Astrocyte (in vitro differentiated cells and primary cell): ENCODE measurements around the gene THPO. TPM values are rescaled to one million over a fixed set of nuclear protein-coding genes. Genes with fewer than 3 reads are reported as not detected.

Experiments
- DNase-seq: peaks from one replicate; pipeline ENCODE4 v3.0.0-alpha.2; 2010; ENCODE audit warnings: low read depth
- FAIRE-seq: peaks from 2 replicates; lab custom pipeline; 2011; peaks lifted over from hg19 to GRCh38; lab: Jason Lieb, UNC
- H2AFZ ChIP-seq: 2 replicates; pipeline ENCODE4 v1.6.0; 2012; ENCODE audit warnings: low read depth, low read length, inconsistent platforms
- H3K27ac ChIP-seq: 2 replicates; pipeline ENCODE4 v1.5.1; 2011; ENCODE audit warnings: low read depth, low read length, inconsistent platforms
- H3K27me3 ChIP-seq: 2 replicates; pipeline ENCODE4 v1.6.0; 2011; ENCODE audit warnings: low read length, inconsistent platforms; ENCODE audit not compliant: insufficient read depth
- H3K36me3 ChIP-seq: 2 replicates; pipeline ENCODE4 v1.5.1; 2011; ENCODE audit warnings: low read length, inconsistent platforms; ENCODE audit not compliant: insufficient read depth
- H3K4me1 ChIP-seq: 2 replicates; pipeline ENCODE4 v1.5.1; 2011; ENCODE audit warnings: low read length, inconsistent platforms; ENCODE audit not compliant: insufficient read depth
- H3K4me2 ChIP-seq: 2 replicates; pipeline ENCODE4 v1.6.0; 2012; ENCODE audit warnings: low read length, inconsistent platforms
- H3K4me3 ChIP-seq: 2 replicates; pipeline ENCODE4 v1.5.1; 2011; ENCODE audit warnings: low read depth, mild to moderate bottlenecking, low read length, inconsistent platforms; ENCODE audit not compliant: insufficient read depth
- H3K79me2 ChIP-seq: 2 replicates; pipeline ENCODE4 v1.6.0; 2012; ENCODE audit warnings: mild to moderate bottlenecking, low read length, inconsistent platforms; ENCODE audit not compliant: insufficient read depth
- H3K9ac ChIP-seq: 2 replicates; pipeline ENCODE4 v1.6.0; 2012; ENCODE audit warnings: mild to moderate bottlenecking, low read length, inconsistent platforms
- H3K9me3 ChIP-seq: 2 replicates; pipeline ENCODE4 v1.5.1; 2012; ENCODE audit warnings: low read depth, mild to moderate bottlenecking, low read length, inconsistent platforms; ENCODE audit not compliant: insufficient read depth
- H4K20me1 ChIP-seq: 2 replicates; pipeline ENCODE4 v1.6.0; 2012; ENCODE audit warnings: low read length, inconsistent platforms; ENCODE audit not compliant: insufficient read depth
- H3K27ac Mint-ChIP-seq: one replicate; pipeline ENCODE4 v1.8.0; 2021; ENCODE audit warnings: mild to moderate bottlenecking, mixed read lengths; ENCODE audit not compliant: unreplicated experiment
- H3K27me3 Mint-ChIP-seq: one replicate; pipeline ENCODE4 v1.8.0; 2021; ENCODE audit warnings: low read depth, mixed read lengths; ENCODE audit not compliant: unreplicated experiment
- H3K36me3 Mint-ChIP-seq: one replicate; pipeline ENCODE4 v1.8.0; 2021; ENCODE audit warnings: low read depth, mixed read lengths; ENCODE audit not compliant: unreplicated experiment
- H3K4me1 Mint-ChIP-seq: one replicate; pipeline ENCODE4 v1.8.0; 2021; ENCODE audit warnings: low read depth, mixed read lengths; ENCODE audit not compliant: unreplicated experiment
- H3K4me3 Mint-ChIP-seq: one replicate; pipeline ENCODE4 v1.8.0; 2021; ENCODE audit warnings: mild to moderate bottlenecking, moderate library complexity, mixed read lengths; ENCODE audit not compliant: unreplicated experiment
- H3K9me3 Mint-ChIP-seq: one replicate; pipeline ENCODE4 v1.8.0; 2021; ENCODE audit warnings: mild to moderate bottlenecking, mixed read lengths; ENCODE audit not compliant: unreplicated experiment
- EZH2 ChIP-seq: IDR thresholded peaks from 2 replicates; pipeline ENCODE4 v1.6.1; 2012; ENCODE audit warnings: mild to moderate bottlenecking, low read length, inconsistent platforms; ENCODE audit not compliant: insufficient read depth
- total RNA-seq: library from RNA; stranded (reverse); gene quantifications from 2 replicates; pipeline ENCODE4 v1.2.1, GENCODE V29; 2021
- TF ChIP-seq, protein P1 (sequence below): IDR thresholded peaks from 2 replicates; pipeline ENCODE4 v1.5.1; 2011; ENCODE audit warnings: low read depth, mild to moderate bottlenecking, inconsistent platforms, low read length, moderate library complexity; ENCODE audit not compliant: insufficient read depth

The THPO gene
- total RNA-seq, 1 donor from 2014 or later = 0.25 TPM

DNA sequence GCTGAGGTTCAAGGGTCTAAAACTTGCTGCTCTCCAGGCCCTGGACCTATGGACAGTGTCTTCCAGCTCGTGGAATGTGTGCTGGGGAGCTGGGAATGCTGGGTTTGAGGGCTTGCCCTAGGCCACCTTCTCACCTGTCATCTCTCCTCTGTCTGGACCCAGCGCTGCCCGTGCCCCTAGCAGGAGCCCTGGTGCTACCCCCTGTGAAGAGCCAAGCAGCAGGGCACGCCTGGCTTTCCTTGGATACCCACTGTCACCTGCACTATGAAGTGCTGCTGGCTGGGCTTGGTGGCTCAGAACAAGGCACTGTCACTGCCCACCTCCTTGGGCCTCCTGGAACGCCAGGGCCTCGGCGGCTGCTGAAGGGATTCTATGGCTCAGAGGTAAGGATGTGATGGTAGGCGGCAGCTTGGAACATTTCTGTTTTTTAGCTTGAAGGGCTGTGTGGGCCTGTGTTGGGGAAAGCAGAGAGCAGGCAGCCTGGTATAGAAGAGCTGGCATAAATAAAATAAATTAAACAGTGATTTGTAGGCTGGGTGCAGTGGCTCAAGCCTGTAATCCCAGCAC is 6.9 kb upstream of the THPO start:
- H3K9me3 Mint-ChIP-seq = no peaks in the 10 kb centered on the region
- DNase-seq = no peak
- Histone ChIP-seq H3K36me3 (no peaks in the 10 kb centered on the region), H3K4me3 (no peak overlapping the region), H2AFZ (no peak overlapping the region), H3K4me2 (no peak overlapping the region), H3K9me3 (no peaks in the 10 kb centered on the region), H3K27ac (no peak overlapping the region), H4K20me1 (no peaks in the 10 kb centered on the region), H3K9ac (no peak overlapping the region), H3K4me1 (peaks cover 5% of the 10 kb centered on the region), H3K27me3 (peaks cover 26% of the 10 kb centered on the region), H3K79me2 (no peaks in the 10 kb centered on the region)
- H3K4me3 Mint-ChIP-seq = no peak overlapping the region
- peaks cover 53% of the 10 kb centered on the region for H3K27me3 Mint-ChIP-seq
- H3K36me3 Mint-ChIP-seq = peaks cover 2% of the 10 kb centered on the region
- no peak overlapping the region for H3K27ac Mint-ChIP-seq
- no peaks in the 10 kb centered on the region for H3K4me1 Mint-ChIP-seq
- no peak for FAIRE-seq
- TF ChIP-seq, protein P1, sequence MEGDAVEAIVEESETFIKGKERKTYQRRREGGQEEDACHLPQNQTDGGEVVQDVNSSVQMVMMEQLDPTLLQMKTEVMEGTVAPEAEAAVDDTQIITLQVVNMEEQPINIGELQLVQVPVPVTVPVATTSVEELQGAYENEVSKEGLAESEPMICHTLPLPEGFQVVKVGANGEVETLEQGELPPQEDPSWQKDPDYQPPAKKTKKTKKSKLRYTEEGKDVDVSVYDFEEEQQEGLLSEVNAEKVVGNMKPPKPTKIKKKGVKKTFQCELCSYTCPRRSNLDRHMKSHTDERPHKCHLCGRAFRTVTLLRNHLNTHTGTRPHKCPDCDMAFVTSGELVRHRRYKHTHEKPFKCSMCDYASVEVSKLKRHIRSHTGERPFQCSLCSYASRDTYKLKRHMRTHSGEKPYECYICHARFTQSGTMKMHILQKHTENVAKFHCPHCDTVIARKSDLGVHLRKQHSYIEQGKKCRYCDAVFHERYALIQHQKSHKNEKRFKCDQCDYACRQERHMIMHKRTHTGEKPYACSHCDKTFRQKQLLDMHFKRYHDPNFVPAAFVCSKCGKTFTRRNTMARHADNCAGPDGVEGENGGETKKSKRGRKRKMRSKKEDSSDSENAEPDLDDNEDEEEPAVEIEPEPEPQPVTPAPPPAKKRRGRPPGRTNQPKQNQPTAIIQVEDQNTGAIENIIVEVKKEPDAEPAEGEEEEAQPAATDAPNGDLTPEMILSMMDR = no peak

DNA sequence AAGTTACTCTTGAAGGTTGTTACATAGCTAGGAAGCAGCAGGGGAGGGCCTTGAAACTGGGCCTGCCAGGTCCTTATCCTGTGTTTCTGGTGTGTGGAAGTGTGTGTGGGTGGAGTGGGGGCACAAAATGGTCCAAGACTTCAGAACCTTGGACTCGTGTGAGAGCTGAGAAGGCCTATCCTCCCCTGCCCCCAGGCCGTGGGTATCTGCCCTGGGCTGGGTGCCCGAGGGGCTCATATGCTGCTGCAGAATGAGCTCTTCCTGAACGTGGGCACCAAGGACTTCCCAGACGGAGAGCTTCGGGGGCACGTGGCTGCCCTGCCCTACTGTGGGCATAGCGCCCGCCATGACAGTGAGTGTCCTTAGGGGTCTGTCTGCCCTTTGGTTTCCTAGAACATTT is 6.3 kb upstream of the THPO start:
- DNase-seq (no peak), FAIRE-seq (no peak)
- Histone ChIP-seq H3K79me2 (no peaks in the 10 kb centered on the region), H3K4me2 (no peak overlapping the region), H3K4me3 (no peak overlapping the region), H3K9me3 (no peaks in the 10 kb centered on the region), H3K36me3 (no peaks in the 10 kb centered on the region), H3K9ac (no peak overlapping the region), H3K4me1 (peaks cover 5% of the 10 kb centered on the region), H2AFZ (no peak overlapping the region), H3K27me3 (peaks cover 28% of the 10 kb centered on the region), H4K20me1 (no peaks in the 10 kb centered on the region), H3K27ac (no peak overlapping the region)
- peaks cover under 1% of the 10 kb centered on the region for H3K4me1 Mint-ChIP-seq
- H3K27me3 Mint-ChIP-seq = peaks cover 49% of the 10 kb centered on the region
- no peak for TF ChIP-seq EZH2
- TF ChIP-seq, protein P1 = no peak
- H3K4me3 Mint-ChIP-seq = no peak overlapping the region
- H3K27ac Mint-ChIP-seq = no peak overlapping the region
- H3K36me3 Mint-ChIP-seq = peaks cover 2% of the 10 kb centered on the region
- no peaks in the 10 kb centered on the region for H3K9me3 Mint-ChIP-seq

DNA sequence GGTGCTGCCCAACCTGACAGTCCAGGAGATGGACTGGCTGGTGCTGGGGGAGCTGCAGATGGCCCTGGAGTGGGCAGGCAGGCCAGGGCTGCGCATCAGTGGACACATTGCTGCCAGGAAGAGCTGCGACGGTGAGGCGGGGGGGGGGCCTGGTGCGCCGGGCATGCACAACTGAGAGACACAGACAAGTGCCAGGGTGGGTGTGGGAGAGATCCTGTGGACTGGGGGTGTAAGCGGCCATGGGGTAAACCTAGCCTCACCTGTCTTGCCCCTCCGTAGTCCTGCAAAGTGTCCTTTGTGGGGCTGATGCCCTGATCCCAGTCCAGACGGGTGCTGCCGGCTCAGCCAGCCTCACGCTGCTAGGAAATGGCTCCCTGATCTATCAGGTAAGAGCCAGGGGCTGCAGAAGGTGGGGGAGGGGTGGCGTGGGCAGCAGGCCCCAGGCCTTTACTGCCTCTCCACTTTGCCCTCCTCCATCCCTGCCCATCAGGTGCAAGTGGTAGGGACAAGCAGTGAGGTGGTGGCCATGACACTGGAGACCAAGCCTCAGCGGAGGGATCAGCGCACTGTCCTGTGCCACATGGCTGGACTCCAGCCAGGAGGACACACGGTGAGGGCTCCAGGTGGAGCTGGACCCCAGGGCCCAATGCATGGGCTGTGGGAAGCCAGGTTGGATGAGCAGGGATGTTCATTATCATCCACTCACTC is 5.2 kb upstream of the THPO start:
- H3K4me1 Mint-ChIP-seq = peaks cover 12% of the 10 kb centered on the region
- Histone ChIP-seq H3K27me3 (peaks cover 38% of the 10 kb centered on the region), H3K9ac (no peak overlapping the region), H4K20me1 (no peaks in the 10 kb centered on the region), H2AFZ (no peak overlapping the region), H3K27ac (no peak overlapping the region), H3K36me3 (no peaks in the 10 kb centered on the region), H3K79me2 (no peaks in the 10 kb centered on the region), H3K9me3 (no peaks in the 10 kb centered on the region), H3K4me2 (no peak overlapping the region), H3K4me3 (no peak overlapping the region), H3K4me1 (peaks cover 5% of the 10 kb centered on the region)
- H3K9me3 Mint-ChIP-seq = no peaks in the 10 kb centered on the region
- H3K27me3 Mint-ChIP-seq = peaks cover 52% of the 10 kb centered on the region
- H3K4me3 Mint-ChIP-seq = no peak overlapping the region
- TF ChIP-seq, protein P1 = no peak
- TF ChIP-seq EZH2 = no peak
- no peak for FAIRE-seq
- peaks cover 2% of the 10 kb centered on the region for H3K36me3 Mint-ChIP-seq
- no peak for DNase-seq
- no peak overlapping the region for H3K27ac Mint-ChIP-seq
